Stomach (tissue), 9 donors: ENCODE results near the gene FAM120A. TPM values are rescaled to one million over a fixed set of nuclear protein-coding genes. Genes with fewer than 3 reads are reported as not detected.

Experiments
- DNase-seq, 2 donors: peaks; one replicate each; pipeline versions ENCODE4 v3.0.0 to v3.0.0-alpha.2; 2013 to 2019
- H3K27ac ChIP-seq, 5 donors: fragments of 200-600 bp in 4 of 5; sonication (generic) in 4 of 5; one replicate each; pipeline ENCODE4 v1.5.1; 2013 to 2019; ENCODE audit warnings: mild to moderate bottlenecking in 1 of 5, moderate library complexity in 1 of 5
- H3K27me3 ChIP-seq, 3 donors: fragments of 200-600 bp; sonication (generic); one replicate each; pipeline ENCODE4 v1.5.1; 2017 to 2019; ENCODE audit warnings: mixed run types in 1 of 3
- H3K36me3 ChIP-seq, 4 donors: fragments of 200-600 bp; sonication (generic); 1 replicate in 3 of 4; 2 replicates in 1 of 4; pipeline ENCODE4 v1.5.1; 2016 to 2019
- H3K4me1 ChIP-seq, 4 donors: fragments of 200-600 bp; sonication (generic); one replicate each; pipeline ENCODE4 v1.5.1; 2016 to 2019
- H3K4me3 ChIP-seq, 4 donors: fragments of 200-600 bp; sonication (generic) in 3 of 4; one replicate each; pipeline ENCODE4 v1.5.1; 2016 to 2019; ENCODE audit warnings: mild to moderate bottlenecking in 1 of 4
- H3K9me3 ChIP-seq, 4 donors: fragments of 200-600 bp; sonication (generic); one replicate each; pipeline ENCODE4 v1.5.1; 2016 to 2019
- CTCF ChIP-seq, 7 experiments: fragments of 450-650 bp in 4 of 7; fragments of 200-600 bp in 3 of 7; sonication (generic) in 3 of 7; IDR thresholded peaks; one replicate each; pipeline ENCODE4 v1.5.1; 2016 to 2019; ENCODE audit warnings: antibody characterized with exemption in 7 of 7, control low read depth in 2 of 7, mild to moderate bottlenecking in 1 of 7
- EP300 ChIP-seq: sonication (generic); formaldehyde crosslinking; IDR thresholded peaks from one replicate; pipeline ENCODE4 v1.6.1; 2017; ENCODE audit warnings: antibody characterized with exemption
- POLR2A ChIP-seq, 4 donors: fragments of 450-650 bp; IDR thresholded peaks; one replicate each; pipeline ENCODE4 v1.6.1; 2016; ENCODE audit warnings: antibody characterized with exemption in 4 of 4, control low read depth in 2 of 4, mild to moderate bottlenecking in 1 of 4, moderate library complexity in 1 of 4
- POLR2AphosphoS5 ChIP-seq, 3 donors: sonication (generic); formaldehyde crosslinking; IDR thresholded peaks; one replicate each; pipeline ENCODE4 v1.6.1; 2016; ENCODE audit warnings: antibody characterized with exemption in 3 of 3
- WGBS, 5 donors: extraction: QIAGEN DNeasy Blood & Tissue Kit in 3 of 5; methylation state at CpG; one replicate each; pipeline versions ENCODE4 v1.1.5 to v1.1.7; 2013 to 2018; 5-methylcytosine and 5-hydroxymethylcytosine counted together
- intact Hi-C: fragments of 100-400 bp; cut with DNase I; formaldehyde crosslinking; loops from one replicate; pipeline ENCODE4 v1.15.1; 2023; ENCODE audit warnings: low total_unique reads
- polyA plus RNA-seq, 3 donors: library from polyadenylated mRNA; stranded (reverse); fragments of 200-250 nt; gene quantifications; one replicate each; pipeline ENCODE4 v1.2.3, GENCODE V29; 2013
- total RNA-seq, 5 donors: library from RNA; depleted of rRNA; stranded (reverse); fragments of >200 nt; gene quantifications; one replicate each; pipeline versions ENCODE4 v1.1.0 to v1.2.3, GENCODE V29; 2014 to 2016
- donor health status: healthy with polysubstance abuse.
- donor health status: Bipolar disorder and iron deficiency.
- donor health status: healthy.

Gene FAM120A
- total and polyA plus RNA-seq, 8 donors = 35.8 to 192 (median 92.1) TPM

GRCh38 chr9:93540305-93540704 is 88.8 kb downstream of the FAM120A start:
- no peak for TF ChIP-seq CTCF (IDR thresholded peaks at IDR 0.05)
- no peak for TF ChIP-seq EP300
- TF ChIP-seq POLR2A (IDR thresholded peaks at IDR 0.05) = no peak
- TF ChIP-seq POLR2AphosphoS5 (IDR thresholded peaks at IDR 0.05) = no peak
- H3K4me1 ChIP-seq = peaks cover 4 to 19% (median 12%) of the 10 kb centered on the region in 4 donors
- no peaks in the 10 kb centered on the region for H3K9me3 ChIP-seq
- intact Hi-C loops = no loop called here
- H3K36me3 ChIP-seq = peaks cover 11 to 77% (median 74%) of the 10 kb centered on the region in 4 donors
- H3K27me3 ChIP-seq = no peaks in the 10 kb centered on the region
- 92 to 96% (median 94%) methylated on average over 7 to 8 of the region's 8 CpGs for WGBS, 5 donors
- no peak overlapping the region for H3K4me3 ChIP-seq
- DNase-seq = no peak
- no peak overlapping the region for H3K27ac ChIP-seq

DNA sequence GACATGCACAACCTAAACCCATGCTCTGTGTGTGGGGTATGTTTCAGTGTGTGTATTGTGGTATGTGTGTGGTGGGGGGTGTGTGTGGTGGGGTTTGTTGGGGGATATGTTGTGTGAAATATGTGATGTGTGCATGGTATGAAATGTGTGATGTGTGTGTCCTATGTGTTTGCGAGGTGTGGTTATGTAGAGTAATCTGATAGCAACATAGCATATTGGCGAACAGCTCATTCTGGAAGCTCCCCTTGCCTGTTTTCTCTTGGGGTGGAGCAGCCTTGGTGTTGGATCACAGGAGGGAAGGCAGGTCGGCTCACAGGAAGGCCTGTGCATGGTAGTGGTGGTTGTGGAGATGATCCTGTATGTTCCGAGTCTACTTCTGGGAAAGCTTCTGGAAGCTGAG is 89.5 kb downstream of the FAM120A start:
- 71 to 83% (median 81%) methylated on average over 4 of the region's 4 CpGs for WGBS, 5 donors
- Histone ChIP-seq H3K36me3 (peaks cover 11 to 74% (median 70%) of the 10 kb centered on the region in 4 donors), H3K4me3 (no peak overlapping the region), H3K4me1 (peaks cover 4 to 19% (median 12%) of the 10 kb centered on the region in 4 donors), H3K27me3 (no peaks in the 10 kb centered on the region), H3K27ac (no peak overlapping the region), H3K9me3 (no peaks in the 10 kb centered on the region)
- no peak for DNase-seq
- TF ChIP-seq POLR2A (IDR thresholded peaks at IDR 0.05) = no peak
- no peak for TF ChIP-seq POLR2AphosphoS5 (IDR thresholded peaks at IDR 0.05)
- no peak for TF ChIP-seq CTCF (IDR thresholded peaks at IDR 0.05)
- no peak for TF ChIP-seq EP300
- intact Hi-C loops = no loop called here

DNA sequence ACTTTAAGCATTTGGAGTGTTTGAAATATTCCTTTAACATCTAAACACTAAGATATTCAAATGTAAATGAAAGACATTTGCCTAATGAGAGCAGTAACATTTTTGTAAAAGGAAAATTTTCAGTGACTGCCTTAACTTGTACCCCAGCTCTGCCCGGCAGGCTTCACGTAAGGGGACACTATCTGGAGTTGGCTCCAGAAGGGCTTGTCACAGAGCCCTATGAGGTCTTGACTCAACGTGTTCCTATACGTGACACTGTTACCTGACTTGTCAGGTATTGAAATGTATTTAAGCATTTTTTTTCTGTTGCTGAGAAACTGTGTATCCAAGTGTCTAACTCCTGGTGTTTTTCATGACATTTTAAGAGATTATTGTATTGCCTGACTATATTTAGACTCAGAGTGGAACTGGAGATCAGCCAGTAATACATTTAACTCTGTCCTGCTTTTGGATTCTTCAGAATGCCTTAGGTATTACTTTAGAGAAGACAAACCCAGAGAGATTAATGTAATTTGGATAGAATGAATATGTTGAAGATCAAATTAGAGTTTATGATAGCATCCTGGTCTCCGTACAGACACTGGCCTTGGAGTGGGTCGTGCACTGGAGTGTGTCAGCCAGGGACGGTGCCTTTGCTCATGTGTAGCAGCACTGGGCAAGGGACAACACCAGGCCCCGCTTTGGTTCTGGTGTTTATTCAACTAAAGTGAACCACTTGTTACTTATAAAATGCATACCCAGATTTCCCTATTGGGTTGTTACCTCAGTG is 90.3 kb downstream of the FAM120A start:
- intact Hi-C loops = no loop called here
- Histone ChIP-seq H3K36me3 (peaks cover 16 to 74% (median 70%) of the 10 kb centered on the region in 4 donors), H3K27me3 (no peaks in the 10 kb centered on the region), H3K4me3 (no peak overlapping the region), H3K9me3 (no peaks in the 10 kb centered on the region), H3K27ac (no peak overlapping the region), H3K4me1 (peaks cover 4 to 19% (median 12%) of the 10 kb centered on the region in 4 donors)
- no peak for DNase-seq
- WGBS, 5 donors = 62 to 78% (median 68%) methylated on average over 8 of the region's 8 CpGs
- TF ChIP-seq POLR2A (IDR thresholded peaks at IDR 0.05) (no peak), CTCF (IDR thresholded peaks at IDR 0.05) (no peak), POLR2AphosphoS5 (IDR thresholded peaks at IDR 0.05) (no peak), EP300 (no peak)

- Histone ChIP-seq H3K27me3 (no peaks in the 10 kb centered on the region), H3K4me3 (no peak overlapping the region), H3K9me3 (no peaks in the 10 kb centered on the region), H3K4me1 (peaks cover 7 to 19% (median 14%) of the 10 kb centered on the region in 4 donors), H3K36me3 (peaks cover 13 to 78% (median 69%) of the 10 kb centered on the region in 4 donors), H3K27ac (no peak overlapping the region)
- TF ChIP-seq POLR2AphosphoS5 (IDR thresholded peaks at IDR 0.05) (no peak), EP300 (no peak), POLR2A (IDR thresholded peaks at IDR 0.05) (no peak)
- intact Hi-C loops = no loop called here
- WGBS, 5 donors = 94 to 99% (median 96%) methylated on average over 9 of the region's 9 CpGs
- no peak for DNase-seq
Observed at GRCh38 chr9:93543117-93543516, 91.6 kb downstream of the FAM120A start.

DNA sequence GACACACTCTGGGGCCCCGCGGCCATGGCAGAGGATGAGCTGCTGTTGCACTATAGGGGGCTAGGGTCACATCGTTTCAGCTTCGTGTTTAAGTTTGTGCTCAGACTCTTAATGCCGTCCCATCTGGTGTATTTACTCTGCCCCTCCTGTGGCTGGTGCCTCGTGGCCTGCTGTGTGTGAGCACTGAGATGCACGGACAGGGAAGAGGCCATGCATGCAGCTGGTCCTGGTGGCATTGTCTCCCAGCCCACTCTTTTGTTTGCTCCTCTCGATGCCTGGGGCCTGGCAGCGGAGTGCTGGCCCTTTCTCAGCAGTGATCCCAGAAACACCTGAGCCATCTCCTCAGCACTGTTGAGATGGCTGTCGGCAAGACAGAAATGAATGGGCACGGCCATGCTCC is 94.9 kb downstream of the FAM120A start:
- intact Hi-C loops = no loop called here
- peaks cover 9 to 79% (median 59%) of the 10 kb centered on the region in 4 donors for H3K36me3 ChIP-seq
- no peaks in the 10 kb centered on the region for H3K9me3 ChIP-seq
- H3K27ac ChIP-seq = no peak overlapping the region
- peaks cover 5 to 24% (median 13%) of the 10 kb centered on the region in 4 donors for H3K4me1 ChIP-seq
- no peaks in the 10 kb centered on the region for H3K27me3 ChIP-seq
- no peak overlapping the region for H3K4me3 ChIP-seq
- no peak for TF ChIP-seq CTCF (IDR thresholded peaks at IDR 0.05)
- TF ChIP-seq EP300 = no peak
- TF ChIP-seq POLR2A (IDR thresholded peaks at IDR 0.05) = no peak
- TF ChIP-seq POLR2AphosphoS5 (IDR thresholded peaks at IDR 0.05) = no peak
- DNase-seq = no peak
- WGBS, 5 donors = 88 to 95% (median 90%) methylated on average over 6 to 11 of the region's 11 CpGs
